ENCODE results near the gene SMG7.

DNA sequence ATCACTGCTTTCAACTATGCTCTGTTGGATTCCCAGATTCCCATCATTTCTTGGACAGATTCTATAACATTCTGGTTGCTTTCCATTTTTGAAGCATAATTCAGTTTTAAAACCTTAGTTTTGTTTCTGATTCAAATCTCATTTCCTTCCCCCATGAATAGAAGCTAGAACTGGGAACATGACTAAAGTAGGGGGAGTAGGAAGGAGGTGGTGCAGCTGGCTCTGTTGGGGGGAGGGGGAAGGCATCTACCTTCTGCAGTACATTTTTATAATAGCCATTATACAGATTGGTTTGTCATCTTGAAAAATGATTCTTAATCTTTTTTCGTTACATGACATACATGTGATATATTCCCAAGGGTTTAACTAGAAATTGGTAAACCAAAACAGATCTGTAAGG lies 48.1 kb downstream of the SMG7 start:
- TF ChIP-seq, protein P1, sequence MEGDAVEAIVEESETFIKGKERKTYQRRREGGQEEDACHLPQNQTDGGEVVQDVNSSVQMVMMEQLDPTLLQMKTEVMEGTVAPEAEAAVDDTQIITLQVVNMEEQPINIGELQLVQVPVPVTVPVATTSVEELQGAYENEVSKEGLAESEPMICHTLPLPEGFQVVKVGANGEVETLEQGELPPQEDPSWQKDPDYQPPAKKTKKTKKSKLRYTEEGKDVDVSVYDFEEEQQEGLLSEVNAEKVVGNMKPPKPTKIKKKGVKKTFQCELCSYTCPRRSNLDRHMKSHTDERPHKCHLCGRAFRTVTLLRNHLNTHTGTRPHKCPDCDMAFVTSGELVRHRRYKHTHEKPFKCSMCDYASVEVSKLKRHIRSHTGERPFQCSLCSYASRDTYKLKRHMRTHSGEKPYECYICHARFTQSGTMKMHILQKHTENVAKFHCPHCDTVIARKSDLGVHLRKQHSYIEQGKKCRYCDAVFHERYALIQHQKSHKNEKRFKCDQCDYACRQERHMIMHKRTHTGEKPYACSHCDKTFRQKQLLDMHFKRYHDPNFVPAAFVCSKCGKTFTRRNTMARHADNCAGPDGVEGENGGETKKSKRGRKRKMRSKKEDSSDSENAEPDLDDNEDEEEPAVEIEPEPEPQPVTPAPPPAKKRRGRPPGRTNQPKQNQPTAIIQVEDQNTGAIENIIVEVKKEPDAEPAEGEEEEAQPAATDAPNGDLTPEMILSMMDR (IDR thresholded peaks at IDR 0.05) = no peak
- TF ChIP-seq, protein P2, sequence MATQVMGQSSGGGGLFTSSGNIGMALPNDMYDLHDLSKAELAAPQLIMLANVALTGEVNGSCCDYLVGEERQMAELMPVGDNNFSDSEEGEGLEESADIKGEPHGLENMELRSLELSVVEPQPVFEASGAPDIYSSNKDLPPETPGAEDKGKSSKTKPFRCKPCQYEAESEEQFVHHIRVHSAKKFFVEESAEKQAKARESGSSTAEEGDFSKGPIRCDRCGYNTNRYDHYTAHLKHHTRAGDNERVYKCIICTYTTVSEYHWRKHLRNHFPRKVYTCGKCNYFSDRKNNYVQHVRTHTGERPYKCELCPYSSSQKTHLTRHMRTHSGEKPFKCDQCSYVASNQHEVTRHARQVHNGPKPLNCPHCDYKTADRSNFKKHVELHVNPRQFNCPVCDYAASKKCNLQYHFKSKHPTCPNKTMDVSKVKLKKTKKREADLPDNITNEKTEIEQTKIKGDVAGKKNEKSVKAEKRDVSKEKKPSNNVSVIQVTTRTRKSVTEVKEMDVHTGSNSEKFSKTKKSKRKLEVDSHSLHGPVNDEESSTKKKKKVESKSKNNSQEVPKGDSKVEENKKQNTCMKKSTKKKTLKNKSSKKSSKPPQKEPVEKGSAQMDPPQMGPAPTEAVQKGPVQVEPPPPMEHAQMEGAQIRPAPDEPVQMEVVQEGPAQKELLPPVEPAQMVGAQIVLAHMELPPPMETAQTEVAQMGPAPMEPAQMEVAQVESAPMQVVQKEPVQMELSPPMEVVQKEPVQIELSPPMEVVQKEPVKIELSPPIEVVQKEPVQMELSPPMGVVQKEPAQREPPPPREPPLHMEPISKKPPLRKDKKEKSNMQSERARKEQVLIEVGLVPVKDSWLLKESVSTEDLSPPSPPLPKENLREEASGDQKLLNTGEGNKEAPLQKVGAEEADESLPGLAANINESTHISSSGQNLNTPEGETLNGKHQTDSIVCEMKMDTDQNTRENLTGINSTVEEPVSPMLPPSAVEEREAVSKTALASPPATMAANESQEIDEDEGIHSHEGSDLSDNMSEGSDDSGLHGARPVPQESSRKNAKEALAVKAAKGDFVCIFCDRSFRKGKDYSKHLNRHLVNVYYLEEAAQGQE (IDR thresholded peaks at IDR 0.05) = no peak
- TF ChIP-seq RCOR1 (IDR thresholded peaks at IDR 0.05; ENCODE audit: low read depth, low read length) = no peak
